Measurements from ENCODE around the gene MCF2L2. TPM values are rescaled to one million over a fixed set of nuclear protein-coding genes. Genes with fewer than 3 reads are reported as not detected.

Gene MCF2L2
- total and polyA plus RNA-seq, 2 donors from 2014 or later: 0.32 to 1.7 TPM

DNA sequence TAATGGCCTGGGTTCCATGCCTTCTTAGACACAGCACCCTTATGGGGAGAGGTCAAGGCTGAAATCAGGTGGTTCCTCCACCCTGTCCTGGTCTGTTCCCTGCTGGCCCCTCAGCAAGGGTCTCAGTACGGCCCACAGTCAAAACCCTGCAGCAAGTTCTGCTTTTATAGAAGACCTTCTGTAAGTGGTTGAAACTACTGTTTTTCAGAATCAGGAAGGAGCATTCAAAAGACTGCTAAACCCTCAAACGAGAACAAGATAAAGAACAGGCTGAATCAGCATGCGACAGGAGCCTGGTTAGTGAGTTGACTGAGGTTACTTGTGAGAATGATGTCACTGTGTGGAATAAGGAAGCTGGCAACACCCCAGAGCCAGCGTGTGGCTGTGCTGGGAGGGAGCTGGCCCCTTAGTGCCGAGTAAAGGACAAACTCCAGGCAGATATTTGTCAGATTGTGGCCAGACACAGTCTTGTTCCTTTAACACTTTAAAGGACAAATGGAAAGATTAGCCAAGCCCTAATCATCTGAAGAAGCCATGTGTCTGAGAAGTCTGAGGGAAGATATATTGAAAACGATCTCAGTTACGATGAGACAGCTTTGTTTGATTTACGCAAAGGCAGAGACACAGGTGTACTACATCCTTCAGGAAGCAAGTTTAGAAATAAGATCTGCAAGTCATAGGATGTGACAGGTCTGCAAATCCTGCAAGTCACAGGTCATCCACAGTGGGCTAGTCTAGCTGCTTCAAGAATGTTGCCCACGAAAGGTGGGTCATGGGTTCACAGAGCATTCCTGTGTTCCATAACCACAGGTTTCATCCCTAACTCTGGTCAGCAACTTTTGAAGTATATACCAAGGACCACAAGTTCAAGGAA, 121.4 kb downstream of the MCF2L2 start:
- DNase-seq (peak in 3 of 5 donors; percentile 40 to 90 (median 60)), FAIRE-seq (no peak)
- H3K4me1 ChIP-seq (ENCODE audit: control insufficient read depth in 2 of 3, insufficient read depth in 2 of 3, low read depth in 1 of 3, low read length in 3 of 3): peaks cover 0 to 21% (median 7%) of the 10 kb centered on the region in 3 donors
- no peak overlapping the region for H3K9ac ChIP-seq (ENCODE audit: low read length in 3 of 3)
- peak overlapping the region in 1 of 3 donors; percentile 21 for H3K4me3 ChIP-seq (ENCODE audit: low read length in 3 of 3)
- TF ChIP-seq, protein P1, sequence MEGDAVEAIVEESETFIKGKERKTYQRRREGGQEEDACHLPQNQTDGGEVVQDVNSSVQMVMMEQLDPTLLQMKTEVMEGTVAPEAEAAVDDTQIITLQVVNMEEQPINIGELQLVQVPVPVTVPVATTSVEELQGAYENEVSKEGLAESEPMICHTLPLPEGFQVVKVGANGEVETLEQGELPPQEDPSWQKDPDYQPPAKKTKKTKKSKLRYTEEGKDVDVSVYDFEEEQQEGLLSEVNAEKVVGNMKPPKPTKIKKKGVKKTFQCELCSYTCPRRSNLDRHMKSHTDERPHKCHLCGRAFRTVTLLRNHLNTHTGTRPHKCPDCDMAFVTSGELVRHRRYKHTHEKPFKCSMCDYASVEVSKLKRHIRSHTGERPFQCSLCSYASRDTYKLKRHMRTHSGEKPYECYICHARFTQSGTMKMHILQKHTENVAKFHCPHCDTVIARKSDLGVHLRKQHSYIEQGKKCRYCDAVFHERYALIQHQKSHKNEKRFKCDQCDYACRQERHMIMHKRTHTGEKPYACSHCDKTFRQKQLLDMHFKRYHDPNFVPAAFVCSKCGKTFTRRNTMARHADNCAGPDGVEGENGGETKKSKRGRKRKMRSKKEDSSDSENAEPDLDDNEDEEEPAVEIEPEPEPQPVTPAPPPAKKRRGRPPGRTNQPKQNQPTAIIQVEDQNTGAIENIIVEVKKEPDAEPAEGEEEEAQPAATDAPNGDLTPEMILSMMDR (IDR thresholded peaks at IDR 0.05; ENCODE audit: borderline replicate concordance, extremely low read depth, insufficient read depth): no peak
- intact Hi-C loops (cut with DNase I): no loop called here
- peak overlapping the region; percentile 23 to 45 for H3K27ac ChIP-seq (ENCODE audit: low read depth in 2 of 2, low read length in 2 of 2)
- H3K27me3 ChIP-seq (ENCODE audit: control insufficient read depth, insufficient read depth, low read length): no peaks in the 10 kb centered on the region
- H3K9me3 ChIP-seq (ENCODE audit: control insufficient read depth in 2 of 3, insufficient read depth in 1 of 3, low read length in 3 of 3): no peaks in the 10 kb centered on the region
- H3K36me3 ChIP-seq (ENCODE audit: control insufficient read depth in 2 of 3, insufficient read depth in 3 of 3, low read length in 3 of 3): no peaks in the 10 kb centered on the region

DNA sequence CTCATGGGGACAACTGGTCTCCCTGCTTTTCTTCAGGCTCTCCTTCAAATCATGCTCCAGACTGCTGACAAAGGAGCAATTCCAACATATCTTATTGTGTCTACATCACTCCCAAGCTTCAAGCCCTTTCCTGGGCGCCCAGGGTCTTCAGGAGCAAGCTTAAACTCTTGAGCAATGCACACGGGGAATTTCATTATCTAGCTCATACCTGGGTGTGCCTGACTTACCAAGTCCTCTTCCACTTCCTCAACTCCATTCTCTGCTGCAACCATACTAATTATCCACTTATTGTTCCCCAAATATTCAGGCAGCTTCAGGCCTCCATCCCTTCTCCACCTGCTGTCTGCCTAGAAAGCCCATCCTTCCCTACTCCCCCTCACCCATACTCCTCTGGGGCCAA, 124.7 kb downstream of the MCF2L2 start:
- Histone ChIP-seq H3K36me3 (ENCODE audit: control insufficient read depth in 2 of 3, insufficient read depth in 3 of 3, low read length in 3 of 3) (no peaks in the 10 kb centered on the region), H3K27me3 (ENCODE audit: control insufficient read depth, insufficient read depth, low read length) (no peaks in the 10 kb centered on the region), H3K4me3 (ENCODE audit: low read length in 3 of 3) (no peak overlapping the region), H3K9ac (ENCODE audit: low read length in 3 of 3) (no peak overlapping the region), H3K9me3 (ENCODE audit: control insufficient read depth in 2 of 3, insufficient read depth in 1 of 3, low read length in 3 of 3) (no peaks in the 10 kb centered on the region), H3K4me1 (ENCODE audit: control insufficient read depth in 2 of 3, insufficient read depth in 2 of 3, low read depth in 1 of 3, low read length in 3 of 3) (peaks cover 0 to 11% (median 4%) of the 10 kb centered on the region in 3 donors), H3K27ac (ENCODE audit: low read depth in 2 of 2, low read length in 2 of 2) (no peak overlapping the region)
- intact Hi-C loops (cut with DNase I): no loop called here
- TF ChIP-seq, protein P1 (IDR thresholded peaks at IDR 0.05; ENCODE audit: borderline replicate concordance, extremely low read depth, insufficient read depth): no peak
- no peak for FAIRE-seq
- no peak for DNase-seq

DNA sequence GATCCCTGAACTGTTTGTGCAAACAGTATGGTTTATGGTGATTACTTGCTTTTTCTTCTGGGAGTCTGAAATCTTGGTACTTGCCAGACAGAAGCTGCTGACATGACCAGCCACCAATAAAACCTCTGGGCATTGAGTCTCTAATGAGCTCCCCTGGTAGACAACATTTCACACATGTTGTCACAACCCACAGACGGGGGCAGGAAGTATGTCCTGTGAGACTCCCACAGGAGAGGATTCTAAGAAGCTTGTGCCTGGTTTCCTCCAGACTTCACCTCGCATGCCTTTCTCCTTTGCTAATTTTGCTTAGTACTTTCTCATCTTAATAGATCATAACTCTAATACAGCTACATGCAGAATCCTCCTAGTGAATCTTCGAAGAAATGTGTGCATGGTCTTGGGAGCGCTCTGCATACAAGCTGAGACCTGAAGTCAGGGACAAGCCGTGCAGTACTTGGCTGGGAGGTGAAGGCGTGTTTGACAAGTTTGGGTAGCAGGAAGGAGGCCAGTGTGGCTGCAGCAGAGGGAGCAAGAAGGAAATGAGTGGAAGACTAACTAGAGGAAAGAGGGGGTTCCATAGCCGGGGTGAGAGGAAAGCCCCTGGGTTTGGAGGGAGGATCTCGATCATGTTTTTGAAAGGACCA, 126.4 kb downstream of the MCF2L2 start:
- DNase-seq (no peak), FAIRE-seq (no peak)
- intact Hi-C loops (cut with DNase I): no loop called here
- peaks cover 0 to 2% (median 0%) of the 10 kb centered on the region in 3 donors for H3K4me1 ChIP-seq (ENCODE audit: control insufficient read depth in 2 of 3, insufficient read depth in 2 of 3, low read depth in 1 of 3, low read length in 3 of 3)
- H3K4me3 ChIP-seq (ENCODE audit: low read length in 3 of 3): no peak overlapping the region
- TF ChIP-seq, protein P1 (IDR thresholded peaks at IDR 0.05; ENCODE audit: borderline replicate concordance, extremely low read depth, insufficient read depth): no peak
- H3K9me3 ChIP-seq (ENCODE audit: control insufficient read depth in 2 of 3, insufficient read depth in 1 of 3, low read length in 3 of 3): no peaks in the 10 kb centered on the region
- H3K36me3 ChIP-seq (ENCODE audit: control insufficient read depth in 2 of 3, insufficient read depth in 3 of 3, low read length in 3 of 3): no peaks in the 10 kb centered on the region
- no peak overlapping the region for H3K27ac ChIP-seq (ENCODE audit: low read depth in 2 of 2, low read length in 2 of 2)
- H3K9ac ChIP-seq (ENCODE audit: low read length in 3 of 3): no peak overlapping the region
- no peaks in the 10 kb centered on the region for H3K27me3 ChIP-seq (ENCODE audit: control insufficient read depth, insufficient read depth, low read length)

Measured in kidney (tissue), 14 donors.